Progenitor cell of endocrine pancreas (in vitro differentiated cells): ENCODE results near the gene ASXL1. TPM values are rescaled to one million over a fixed set of nuclear protein-coding genes. Genes with fewer than 3 reads are reported as not detected.
A peak's percentile ranks its signal among the peaks of the same experiment; 100 is the strongest.

ENCODE experiments used
- DNase-seq: peaks from one replicate; pipeline ENCODE4 v3.0.0; 2021; ENCODE audit warnings: low spot score; ENCODE audit not compliant: unreplicated experiment
- H3K27ac Mint-ChIP-seq: 2 replicates; pipeline ENCODE4 v1.8.0; 2021; ENCODE audit warnings: mild to moderate bottlenecking, moderate library complexity, mixed read lengths
- H3K27me3 Mint-ChIP-seq: 2 replicates; pipeline ENCODE4 v1.8.0; 2021; ENCODE audit warnings: mixed read lengths
- H3K36me3 Mint-ChIP-seq: 2 replicates; pipeline ENCODE4 v1.8.0; 2022; ENCODE audit warnings: mixed read lengths; ENCODE audit not compliant: insufficient read depth
- H3K4me1 Mint-ChIP-seq: 2 replicates; pipeline ENCODE4 v1.8.0; 2021; ENCODE audit warnings: low read depth, mixed read lengths
- H3K4me3 Mint-ChIP-seq: 2 replicates; pipeline ENCODE4 v1.8.0; 2021; ENCODE audit warnings: low read depth, mild to moderate bottlenecking, moderate library complexity, mixed read lengths
- H3K9me3 Mint-ChIP-seq: 2 replicates; pipeline ENCODE4 v1.8.0; 2021; ENCODE audit warnings: low read depth, mixed read lengths
- total RNA-seq: library from RNA; stranded (reverse); gene quantifications from 2 replicates; pipeline ENCODE4 v1.2.1, GENCODE V29; 2021
- TF ChIP-seq, protein P1 (sequence below): fragments of 200-600 bp; sonication (generic); IDR thresholded peaks from one replicate; pipeline ENCODE4 v1.5.0; 2021; ENCODE audit warnings: antibody characterized with exemption, mild to moderate bottlenecking; ENCODE audit not compliant: unreplicated experiment

Gene ASXL1
- total RNA-seq, 1 donor from 2014 or later: 201 TPM

DNA sequence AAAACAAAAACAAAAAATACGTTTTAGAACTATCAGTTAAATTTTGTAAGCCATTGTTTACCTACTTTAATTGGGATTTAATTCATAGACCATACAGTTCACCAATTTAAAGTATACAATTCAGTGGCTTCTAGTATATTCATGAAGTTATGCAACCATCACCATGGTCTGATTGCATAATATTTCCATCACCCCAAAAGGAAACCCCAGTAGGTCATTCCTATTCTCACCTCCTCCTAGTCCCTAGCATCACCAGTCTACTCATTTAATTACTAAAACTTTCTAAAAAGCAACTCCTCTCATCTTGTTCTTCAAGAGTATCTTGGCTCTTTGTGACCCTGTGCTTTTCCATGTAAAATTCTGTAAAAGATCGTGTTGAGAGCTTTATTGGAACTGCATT lies 60.2 kb downstream of the ASXL1 start:
- Mint-ChIP-seq H3K4me3 (no peak overlapping the region), H3K36me3 (peaks cover 16% of the 10 kb centered on the region), H3K4me1 (peaks cover 12% of the 10 kb centered on the region), H3K27ac (no peak overlapping the region), H3K27me3 (no peaks in the 10 kb centered on the region), H3K9me3 (peaks cover 3% of the 10 kb centered on the region)
- TF ChIP-seq, protein P1, sequence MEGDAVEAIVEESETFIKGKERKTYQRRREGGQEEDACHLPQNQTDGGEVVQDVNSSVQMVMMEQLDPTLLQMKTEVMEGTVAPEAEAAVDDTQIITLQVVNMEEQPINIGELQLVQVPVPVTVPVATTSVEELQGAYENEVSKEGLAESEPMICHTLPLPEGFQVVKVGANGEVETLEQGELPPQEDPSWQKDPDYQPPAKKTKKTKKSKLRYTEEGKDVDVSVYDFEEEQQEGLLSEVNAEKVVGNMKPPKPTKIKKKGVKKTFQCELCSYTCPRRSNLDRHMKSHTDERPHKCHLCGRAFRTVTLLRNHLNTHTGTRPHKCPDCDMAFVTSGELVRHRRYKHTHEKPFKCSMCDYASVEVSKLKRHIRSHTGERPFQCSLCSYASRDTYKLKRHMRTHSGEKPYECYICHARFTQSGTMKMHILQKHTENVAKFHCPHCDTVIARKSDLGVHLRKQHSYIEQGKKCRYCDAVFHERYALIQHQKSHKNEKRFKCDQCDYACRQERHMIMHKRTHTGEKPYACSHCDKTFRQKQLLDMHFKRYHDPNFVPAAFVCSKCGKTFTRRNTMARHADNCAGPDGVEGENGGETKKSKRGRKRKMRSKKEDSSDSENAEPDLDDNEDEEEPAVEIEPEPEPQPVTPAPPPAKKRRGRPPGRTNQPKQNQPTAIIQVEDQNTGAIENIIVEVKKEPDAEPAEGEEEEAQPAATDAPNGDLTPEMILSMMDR: no peak
- DNase-seq: no peak

DNA sequence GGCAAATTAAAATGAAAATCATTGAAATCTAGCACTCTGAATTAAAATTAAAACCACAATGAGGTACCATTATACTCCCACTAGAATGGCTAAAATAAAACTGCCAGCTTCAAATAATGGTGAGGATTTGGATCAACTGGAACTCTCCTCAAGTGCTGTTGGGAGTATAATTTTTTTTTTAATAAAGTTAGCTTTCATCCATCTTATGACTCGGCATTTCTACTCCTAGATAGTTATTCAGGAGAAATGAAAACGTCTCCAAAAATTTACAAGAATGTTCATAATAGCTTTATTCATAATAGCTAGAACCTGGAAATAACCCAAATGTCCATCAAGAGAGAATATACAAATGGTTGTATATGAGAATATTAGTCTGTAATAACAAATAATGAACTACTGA lies 63.2 kb downstream of the ASXL1 start:
- TF ChIP-seq, protein P1: no peak
- H3K9me3 Mint-ChIP-seq: peaks cover 3% of the 10 kb centered on the region
- no peak overlapping the region for H3K4me3 Mint-ChIP-seq
- peaks cover 3% of the 10 kb centered on the region for H3K4me1 Mint-ChIP-seq
- no peak for DNase-seq
- H3K27me3 Mint-ChIP-seq: no peaks in the 10 kb centered on the region
- no peak overlapping the region for H3K27ac Mint-ChIP-seq
- H3K36me3 Mint-ChIP-seq: peaks cover 22% of the 10 kb centered on the region

- Mint-ChIP-seq H3K9me3 (no peaks in the 10 kb centered on the region), H3K4me3 (no peak overlapping the region), H3K27ac (peak overlapping the region; percentile 26), H3K27me3 (no peaks in the 10 kb centered on the region), H3K36me3 (peaks cover 37% of the 10 kb centered on the region), H3K4me1 (no peaks in the 10 kb centered on the region)
- TF ChIP-seq, protein P1: no peak
- DNase-seq: no peak
Observed at GRCh38 chr20:32427996-32428395, 69.9 kb downstream of the ASXL1 start.

- no peaks in the 10 kb centered on the region for H3K4me1 Mint-ChIP-seq
- DNase-seq: no peak
- H3K9me3 Mint-ChIP-seq: no peaks in the 10 kb centered on the region
- no peaks in the 10 kb centered on the region for H3K27me3 Mint-ChIP-seq
- H3K4me3 Mint-ChIP-seq: no peak overlapping the region
- peak overlapping the region; percentile 62 for H3K27ac Mint-ChIP-seq
- TF ChIP-seq, protein P1: no peak
- H3K36me3 Mint-ChIP-seq: peaks cover 45% of the 10 kb centered on the region
Observed at GRCh38 chr20:32429343-32429742, 71.2 kb downstream of the ASXL1 start.

DNA sequence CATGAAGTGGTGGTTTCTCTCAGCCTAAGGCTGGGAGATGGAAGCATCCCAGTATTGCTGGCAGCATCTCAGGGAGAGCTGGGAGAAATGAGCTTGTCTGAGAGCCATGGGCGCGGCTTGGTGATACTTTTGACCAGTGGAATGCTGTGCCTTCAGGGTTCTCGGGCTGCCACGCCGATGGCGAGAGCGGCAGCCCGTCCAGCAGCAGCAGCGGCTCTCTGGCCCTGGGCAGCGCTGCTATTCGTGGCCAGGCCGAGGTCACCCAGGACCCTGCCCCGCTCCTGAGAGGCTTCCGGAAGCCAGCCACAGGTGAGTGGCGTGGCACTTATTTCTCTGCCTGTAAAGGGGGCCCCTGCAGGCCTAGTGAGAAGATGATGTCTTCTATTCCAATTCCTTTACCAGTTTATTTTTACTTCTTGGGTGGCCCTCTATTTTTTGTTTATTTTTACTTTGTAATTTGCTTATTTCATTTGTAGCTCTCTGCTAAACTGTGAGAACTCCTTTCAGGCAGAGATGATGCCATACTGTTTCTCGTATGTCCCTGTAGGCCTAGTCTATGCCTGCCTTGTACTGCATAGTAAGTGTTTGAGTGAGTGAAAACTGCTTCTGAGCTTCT lies 71.7 kb downstream of the ASXL1 start:
- no peak for DNase-seq
- TF ChIP-seq, protein P1: no peak
- Mint-ChIP-seq H3K36me3 (peaks cover 44% of the 10 kb centered on the region), H3K27ac (no peak overlapping the region), H3K9me3 (no peaks in the 10 kb centered on the region), H3K27me3 (no peaks in the 10 kb centered on the region), H3K4me1 (no peaks in the 10 kb centered on the region), H3K4me3 (no peak overlapping the region)
